HepG2 (cell line): ENCODE measurements around the gene LEPROT.

Experiments
- ATF1 ChIP-seq: IDR thresholded peaks from 2 replicates; pipeline ENCODE4 v1.6.1; 2016; ENCODE audit warnings: mild to moderate bottlenecking, control low read depth
- TF ChIP-seq, protein P1 (sequence below): sonication (generic); formaldehyde crosslinking; IDR thresholded peaks from 2 replicates; pipeline ENCODE4 v1.5.0; 2020; ENCODE audit warnings: mild to moderate bottlenecking, missing genetic modification reagents, moderate library complexity

- TF ChIP-seq ATF1 (CRISPR knock-in tag), result no peak
- TF ChIP-seq, protein P1, sequence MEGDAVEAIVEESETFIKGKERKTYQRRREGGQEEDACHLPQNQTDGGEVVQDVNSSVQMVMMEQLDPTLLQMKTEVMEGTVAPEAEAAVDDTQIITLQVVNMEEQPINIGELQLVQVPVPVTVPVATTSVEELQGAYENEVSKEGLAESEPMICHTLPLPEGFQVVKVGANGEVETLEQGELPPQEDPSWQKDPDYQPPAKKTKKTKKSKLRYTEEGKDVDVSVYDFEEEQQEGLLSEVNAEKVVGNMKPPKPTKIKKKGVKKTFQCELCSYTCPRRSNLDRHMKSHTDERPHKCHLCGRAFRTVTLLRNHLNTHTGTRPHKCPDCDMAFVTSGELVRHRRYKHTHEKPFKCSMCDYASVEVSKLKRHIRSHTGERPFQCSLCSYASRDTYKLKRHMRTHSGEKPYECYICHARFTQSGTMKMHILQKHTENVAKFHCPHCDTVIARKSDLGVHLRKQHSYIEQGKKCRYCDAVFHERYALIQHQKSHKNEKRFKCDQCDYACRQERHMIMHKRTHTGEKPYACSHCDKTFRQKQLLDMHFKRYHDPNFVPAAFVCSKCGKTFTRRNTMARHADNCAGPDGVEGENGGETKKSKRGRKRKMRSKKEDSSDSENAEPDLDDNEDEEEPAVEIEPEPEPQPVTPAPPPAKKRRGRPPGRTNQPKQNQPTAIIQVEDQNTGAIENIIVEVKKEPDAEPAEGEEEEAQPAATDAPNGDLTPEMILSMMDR (CRISPR knock-in tag), result peak; percentile 40
Measured at GRCh38 chr1:65449214-65449823, 28.9 kb downstream of the LEPROT start.
